ENCODE data around the gene BRIP1.
"Not testable (repeated sequence)": the region's sequence is repeated elsewhere in the genome, so short reads cannot be mapped to it uniquely, and the experiment has no call there.

BRIP1 gene

GRCh38 chr17:61687769-61688168, 175.6 kb downstream of the BRIP1 start:
- no peak for DNase-seq

- no peak for DNase-seq
Observed at GRCh38 chr17:61686113-61686512, 177.2 kb downstream of the BRIP1 start.

GRCh38 chr17:61684818-61685217, 178.5 kb downstream of the BRIP1 start:
- no peak for DNase-seq

GRCh38 chr17:61684172-61684571, 179.2 kb downstream of the BRIP1 start:
- no peak for DNase-seq

- no peak for DNase-seq
Observed at GRCh38 chr17:61683466-61683865, 179.9 kb downstream of the BRIP1 start.

- no peak for DNase-seq
Observed at GRCh38 chr17:61680921-61681320, 182.4 kb downstream of the BRIP1 start.

GRCh38 chr17:61678339-61678738, 185.0 kb downstream of the BRIP1 start:
- DNase-seq: peak; percentile 54

- DNase-seq: not testable (repeated sequence)
Observed at GRCh38 chr17:61677150-61677811, 186.0 kb downstream of the BRIP1 start.

GRCh38 chr17:61676522-61676921, 186.8 kb downstream of the BRIP1 start:
- not testable (repeated sequence) for DNase-seq

GRCh38 chr17:61674609-61675008, 188.7 kb downstream of the BRIP1 start:
- not testable (repeated sequence) for DNase-seq

GRCh38 chr17:61673019-61673897, 190.1 kb downstream of the BRIP1 start:
- not testable (repeated sequence) for DNase-seq

GRCh38 chr17:61672140-61672539, 191.2 kb downstream of the BRIP1 start:
- no peak for DNase-seq

GRCh38 chr17:61670691-61671090, 192.6 kb downstream of the BRIP1 start:
- DNase-seq: no peak

- DNase-seq: no peak
Observed at GRCh38 chr17:61669522-61669921, 193.8 kb downstream of the BRIP1 start.

GRCh38 chr17:61668486-61668885, 194.8 kb downstream of the BRIP1 start:
- DNase-seq: no peak

GRCh38 chr17:61666406-61667088, 196.8 kb downstream of the BRIP1 start:
- DNase-seq: not testable (repeated sequence)

GRCh38 chr17:61663310-61663709, 200.0 kb downstream of the BRIP1 start:
- DNase-seq: no peak

- no peak for DNase-seq
Observed at GRCh38 chr17:61662741-61663140, 200.6 kb downstream of the BRIP1 start.

- DNase-seq: no peak
Observed at GRCh38 chr17:61662186-61662585, 201.1 kb downstream of the BRIP1 start.

- no peak for DNase-seq
Observed at GRCh38 chr17:61660746-61661485, 202.4 kb downstream of the BRIP1 start.

- DNase-seq: no peak
Observed at GRCh38 chr17:61659437-61659836, 203.9 kb downstream of the BRIP1 start.

GRCh38 chr17:61658183-61658582, 205.1 kb downstream of the BRIP1 start:
- DNase-seq: no peak

GRCh38 chr17:61657338-61657737, 206.0 kb downstream of the BRIP1 start:
- no peak for DNase-seq
